Posterior vena cava (tissue), 2 donors: ENCODE measurements around the gene KIF3B. TPM values are rescaled to one million over a fixed set of nuclear protein-coding genes. Genes with fewer than 3 reads are reported as not detected.
"Not testable (repeated sequence)": the region's sequence is repeated elsewhere in the genome, so short reads cannot be mapped to it uniquely, and the experiment has no call there.

Experiments used
- DNase-seq: peaks from one replicate; pipeline ENCODE4 v3.0.0-alpha.2; 2020; ENCODE audit warnings: low spot score
- intact Hi-C, 2 donors: fragments of 100-400 bp; cut with DNase I; formaldehyde crosslinking; loops; one replicate each; pipeline versions ENCODE4 v1.14.1 to v1.14.2; 2022 to 2023
- total RNA-seq, 2 donors: library from RNA; stranded (reverse); fragmentation: NEBNext Ultra II Directional; extraction: Animal tissue kit (Norgen Biotek cat#: 25700); gene quantifications; one replicate each; pipeline ENCODE4 v1.2.1, GENCODE V29; 2021
- donor health status: DM: yes; HTN: yes; CAD: no.
- donor health status: DM: yes; HTN: yes; CAD: no.

KIF3B gene
- total RNA-seq, 2 donors from 2014 or later = 26.2 to 28.8 TPM

GRCh38 chr20:32363492-32363891, 86.0 kb downstream of the KIF3B start:
- intact Hi-C loops = no loop called here
- no peak for DNase-seq

DNA sequence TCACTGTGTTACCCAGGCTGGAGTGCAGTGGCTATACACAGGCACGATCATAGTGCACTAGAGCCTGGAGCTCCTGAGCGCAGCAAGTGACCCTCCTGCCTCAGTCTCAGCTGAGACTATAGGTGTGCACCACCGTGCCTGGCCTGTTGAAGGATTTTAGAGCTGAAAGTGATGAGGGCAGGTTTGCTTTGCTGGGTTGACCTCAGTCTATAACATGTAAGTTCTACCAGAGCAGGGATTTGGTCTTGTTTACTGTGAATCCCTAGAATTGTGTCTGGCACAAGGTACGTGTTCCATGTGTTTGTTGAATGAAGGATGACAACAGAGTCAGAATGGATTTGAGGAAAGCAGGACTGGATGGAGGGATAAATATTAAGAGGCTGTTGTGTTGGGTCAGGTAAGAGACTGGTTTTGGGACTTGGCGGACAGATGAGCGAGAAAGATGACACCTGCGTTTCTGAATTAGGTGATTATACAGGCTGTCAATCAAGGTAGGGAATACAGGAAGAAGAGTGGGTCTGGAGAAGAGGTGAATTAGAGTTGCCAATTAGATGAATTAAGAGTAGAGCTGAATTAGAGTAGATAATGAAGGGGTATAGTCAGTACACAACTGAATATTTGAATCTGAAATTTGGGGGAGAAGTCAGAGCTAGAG, 87.2 kb downstream of the KIF3B start:
- intact Hi-C loops = no loop called here
- no peak for DNase-seq

GRCh38 chr20:32365564-32365963, 88.1 kb downstream of the KIF3B start:
- no peak for DNase-seq
- intact Hi-C loops = no loop called here

- intact Hi-C loops = no loop called here
- no peak for DNase-seq
Observed at GRCh38 chr20:32366380-32366779, 88.9 kb downstream of the KIF3B start.

DNA sequence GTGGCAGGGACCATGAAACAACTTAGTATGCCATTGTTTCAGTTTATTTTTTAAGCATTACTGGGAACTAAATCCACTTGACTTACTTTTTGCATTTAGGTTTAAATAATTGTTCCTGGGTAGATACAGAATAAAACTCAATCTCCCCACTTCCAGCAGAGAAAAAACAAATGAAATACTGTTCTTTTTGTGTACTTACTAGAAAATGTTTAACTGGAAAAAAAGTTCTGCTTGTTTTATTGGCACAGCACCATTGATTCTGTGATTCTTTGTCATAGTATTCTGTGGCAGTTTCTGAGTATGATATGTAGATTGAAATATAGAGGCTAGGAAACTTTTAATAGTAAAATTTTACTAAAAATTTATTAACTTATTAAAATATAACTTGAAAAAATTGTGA, 90.9 kb downstream of the KIF3B start:
- no peak for DNase-seq
- intact Hi-C loops = no loop called here

GRCh38 chr20:32368925-32369324, 91.5 kb downstream of the KIF3B start:
- DNase-seq = no peak
- intact Hi-C loops = no loop called here

DNA sequence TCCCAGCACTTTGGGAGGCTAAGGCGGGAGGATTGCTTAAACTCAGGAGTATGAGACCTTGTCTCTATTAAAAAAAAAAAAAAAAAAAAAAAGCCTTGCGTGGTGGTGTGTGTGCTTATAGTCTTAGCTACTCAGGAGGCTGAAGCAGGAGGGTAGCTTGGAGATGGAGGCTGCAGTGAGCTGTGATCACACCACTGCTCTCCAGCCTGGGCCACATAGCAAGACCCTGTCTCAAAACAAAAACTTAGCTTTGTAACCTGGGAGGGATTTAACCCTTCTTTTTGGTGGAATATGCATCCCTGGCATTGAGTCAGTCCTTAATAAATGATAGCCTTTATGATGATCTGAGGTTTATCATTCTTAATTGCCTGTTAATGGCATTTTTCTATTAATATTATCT, 93.4 kb downstream of the KIF3B start:
- no peak for DNase-seq
- intact Hi-C loops = no loop called here

DNA sequence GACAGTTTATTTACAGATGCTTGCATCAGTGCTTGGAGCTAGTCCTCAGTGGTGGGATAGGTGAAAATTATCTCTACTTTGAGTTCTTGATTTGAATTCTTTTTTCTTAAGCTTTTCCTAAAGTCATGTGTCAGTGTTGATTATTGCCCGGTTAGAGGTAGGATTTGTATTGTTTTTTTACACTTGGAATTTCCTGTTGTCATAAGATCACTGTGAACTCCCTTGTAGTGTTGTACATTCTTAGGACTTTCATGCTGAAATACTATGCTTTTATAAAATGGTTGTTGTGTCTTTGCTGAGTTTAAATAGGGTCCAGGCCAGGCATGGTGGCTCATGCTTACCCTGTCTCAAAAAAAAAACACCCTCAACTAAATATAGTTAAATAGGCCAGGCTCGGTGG, 101.0 kb downstream of the KIF3B start:
- intact Hi-C loops = no loop called here
- DNase-seq = no peak

DNA sequence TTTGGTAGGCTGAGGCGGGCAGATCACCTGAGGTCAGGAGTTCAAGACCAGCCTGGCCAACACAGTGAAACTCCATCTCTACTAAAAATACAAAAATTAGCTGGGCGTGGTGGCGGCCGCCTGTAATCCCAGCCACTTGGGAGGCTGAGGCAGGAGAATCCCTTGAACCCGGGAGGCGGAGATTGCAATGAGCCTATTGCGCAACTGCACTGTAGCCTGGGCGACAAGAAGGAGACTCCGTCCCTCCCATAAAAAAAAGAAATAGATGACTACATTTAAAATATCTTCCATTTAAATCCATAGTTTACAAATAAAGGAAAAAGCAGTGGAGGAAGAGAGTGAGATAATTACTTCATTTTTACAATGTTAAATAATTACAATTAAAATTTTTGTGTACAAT, 102.6 kb downstream of the KIF3B start:
- intact Hi-C loops, DNase-seq: not testable (repeated sequence)

GRCh38 chr20:32380745-32381144, 103.3 kb downstream of the KIF3B start:
- no peak for DNase-seq
- intact Hi-C loops = no loop called here

- no peak for DNase-seq
Observed at GRCh38 chr20:32382102-32382950, 104.9 kb downstream of the KIF3B start.

GRCh38 chr20:32383441-32383840, 106.0 kb downstream of the KIF3B start:
- intact Hi-C loops, DNase-seq: not testable (repeated sequence)

More at GRCh38 chr20:32382102-32382950, 104.9 kb downstream of the KIF3B start:
- intact Hi-C loops = no loop called here

Other genes with a start within 250 kb of the KIF3B start
- 10 to 100 TPM; 12.7 to 26.9 TPM for gene HCK, start 225.4 kb upstream of the KIF3B start, total RNA-seq
- 10 to 100 TPM; 29.4 to 30.0 TPM for gene TM9SF4, start 167.9 kb upstream of the KIF3B start, total RNA-seq
- gene PLAGL2, start 69.9 kb upstream of the KIF3B start, total RNA-seq = 1 to 10 TPM; 4.8 to 5.6 TPM
- gene POFUT1, start 69.8 kb upstream of the KIF3B start, total RNA-seq = 10 to 100 TPM; 34.6 to 36.4 TPM
- gene ASXL1, start 80.7 kb downstream of the KIF3B start, total RNA-seq = 10 to 100 TPM; 61.5 to 62.8 TPM